SU-DHL-6 (cell line): ENCODE data around the gene CASS4.

Experiments
- H2AFZ ChIP-seq: fragments of 200-600 bp; sonication (generic); 2 replicates; pipeline ENCODE4 v1.6.1; 2014; ENCODE audit warnings: low read depth, mild to moderate bottlenecking, moderate library complexity, mixed read lengths, antibody characterized with exemption, low read length; ENCODE audit not compliant: severe bottlenecking
- H3F3A ChIP-seq: fragments of 200-600 bp; shearing (Covaris generic); 2 replicates; pipeline ENCODE4 v1.6.0; 2016; ENCODE audit warnings: antibody characterized with exemption, mild to moderate bottlenecking; ENCODE audit not compliant: insufficient read depth
- H3K27ac ChIP-seq: fragments of 200-600 bp; sonication (generic); 2 replicates; pipeline ENCODE4 v1.5.1; 2016; ENCODE audit warnings: low read depth, mild to moderate bottlenecking, low read length, moderate library complexity, mixed read lengths
- H3K27me3 ChIP-seq: fragments of 200-600 bp; sonication (generic), shearing (Covaris generic); 2 replicates; pipeline ENCODE4 v1.6.0; 2014; ENCODE audit warnings: mild to moderate bottlenecking, low read length
- H3K36me3 ChIP-seq: fragments of 200-600 bp; sonication (generic); 2 replicates; pipeline ENCODE4 v1.6.1; 2014; ENCODE audit warnings: mild to moderate bottlenecking, low read length, mixed read lengths
- H3K4me2 ChIP-seq: fragments of 300-600, 200-600 bp; shearing (Covaris generic), sonication (generic); 2 replicates; pipeline ENCODE4 v1.6.0; 2014; ENCODE audit warnings: low read length, low read depth, mild to moderate bottlenecking; ENCODE audit not compliant: poor library complexity, severe bottlenecking
- H3K4me3 ChIP-seq: fragments of 200-600 bp; sonication (generic); 2 replicates; pipeline ENCODE4 v1.5.1; 2014; ENCODE audit warnings: antibody characterized with exemption, low read length, mild to moderate bottlenecking, mixed read lengths; ENCODE audit not compliant: insufficient read depth, poor library complexity, severe bottlenecking
- H3K79me2 ChIP-seq: fragments of 200-600 bp; sonication (generic); 2 replicates; pipeline ENCODE4 v1.6.1; 2014; ENCODE audit warnings: mild to moderate bottlenecking, low read length, moderate library complexity; ENCODE audit not compliant: insufficient read depth
- H3K9ac ChIP-seq: fragments of 200-600 bp; sonication (generic); 2 replicates; pipeline ENCODE4 v1.7.0; 2014; ENCODE audit warnings: mild to moderate bottlenecking, low read length
- H3K9me2 ChIP-seq: fragments of 200-600 bp; sonication (generic); replicated peaks from 2 replicates; pipeline ENCODE4 v1.6.1; 2014; ENCODE audit warnings: low read length; ENCODE audit not compliant: insufficient read depth
- H3K9me3 ChIP-seq: fragments of 200-600 bp; sonication (generic); 2 replicates; pipeline ENCODE4 v1.6.1; 2014; ENCODE audit warnings: low read length, mixed read lengths; ENCODE audit not compliant: insufficient read depth
- H4K20me1 ChIP-seq: fragments of 200-600 bp; sonication (generic); 2 replicates; pipeline ENCODE4 v1.6.1; 2014; ENCODE audit warnings: low read depth, mild to moderate bottlenecking, antibody characterized with exemption, low read length, moderate library complexity, mixed read lengths
- CTCF ChIP-seq: fragments of 200-600 bp; sonication (generic); IDR thresholded peaks from one replicate; pipeline ENCODE4 v1.5.1; 2017; ENCODE audit warnings: antibody characterized with exemption, mild to moderate bottlenecking, low read length, moderate library complexity; ENCODE audit not compliant: insufficient read depth, poor library complexity, severe bottlenecking
- EZH2phosphoT487 ChIP-seq: fragments of 200-600 bp; sonication (generic), shearing (Covaris generic); conservative IDR thresholded peaks from 2 replicates; pipeline ENCODE4 v1.6.1; 2018; ENCODE audit warnings: mild to moderate bottlenecking, antibody characterized with exemption, low read length, moderate library complexity, mixed read lengths

CASS4 gene

GRCh38 chr20:56433221-56433879 is 21.3 kb downstream of the CASS4 start:
- Histone ChIP-seq H3K79me2 (no peaks in the 10 kb centered on the region), H3K9me3 (no peaks in the 10 kb centered on the region), H3K27ac (no peak overlapping the region), H3K4me3 (no peak overlapping the region), H3K4me2 (no peak overlapping the region), H3F3A (no peaks in the 10 kb centered on the region), H3K9ac (no peak overlapping the region), H3K36me3 (no peaks in the 10 kb centered on the region), H2AFZ (no peak overlapping the region), H3K27me3 (no peaks in the 10 kb centered on the region), H3K9me2 (no peaks in the 10 kb centered on the region), H4K20me1 (no peaks in the 10 kb centered on the region)
- TF ChIP-seq CTCF (no peak), EZH2phosphoT487 (no peak)

- no peaks in the 10 kb centered on the region for H3K27me3 ChIP-seq
- no peak overlapping the region for H3K9ac ChIP-seq
- H3K79me2 ChIP-seq = no peaks in the 10 kb centered on the region
- H3K36me3 ChIP-seq = no peaks in the 10 kb centered on the region
- H3K27ac ChIP-seq = no peak overlapping the region
- H3K9me2 ChIP-seq = no peaks in the 10 kb centered on the region
- no peaks in the 10 kb centered on the region for H4K20me1 ChIP-seq
- no peaks in the 10 kb centered on the region for H3F3A ChIP-seq
- TF ChIP-seq CTCF (no peak), EZH2phosphoT487 (no peak)
- no peak overlapping the region for H3K4me2 ChIP-seq
- H2AFZ ChIP-seq = no peak overlapping the region
- no peaks in the 10 kb centered on the region for H3K9me3 ChIP-seq
- no peak overlapping the region for H3K4me3 ChIP-seq
Observed at GRCh38 chr20:56433880-56434255, 21.8 kb downstream of the CASS4 start.

- Histone ChIP-seq H3K9me3 (no peaks in the 10 kb centered on the region), H2AFZ (no peak overlapping the region), H4K20me1 (no peaks in the 10 kb centered on the region), H3K79me2 (no peaks in the 10 kb centered on the region), H3K27me3 (no peaks in the 10 kb centered on the region), H3K4me3 (no peak overlapping the region), H3K27ac (no peak overlapping the region), H3K9ac (no peak overlapping the region), H3K4me2 (no peak overlapping the region), H3K9me2 (no peaks in the 10 kb centered on the region), H3F3A (no peaks in the 10 kb centered on the region), H3K36me3 (no peaks in the 10 kb centered on the region)
- TF ChIP-seq EZH2phosphoT487 = no peak
- no peak for TF ChIP-seq CTCF
Observed at GRCh38 chr20:56437196-56437960, 25.3 kb downstream of the CASS4 start.
